Mesendoderm (in vitro differentiated cells): Measurements from ENCODE around the gene RECQL5.
"Not testable (repeated sequence)": the region's sequence is repeated elsewhere in the genome, so short reads cannot be mapped to it uniquely, and the experiment has no call there.

ENCODE experiments used
- DNase-seq: peaks from one replicate; pipeline ENCODE4 v3.0.0; 2013
- H2AK5ac ChIP-seq: 2 replicates; pipeline ENCODE4 v1.6.1; 2013; ENCODE audit warnings: low read length, inconsistent platforms
- H2BK120ac ChIP-seq: 2 replicates; pipeline ENCODE4 v1.6.1; 2013; ENCODE audit warnings: low read depth, mild to moderate bottlenecking, low read length, moderate library complexity, mixed read lengths
- H2BK15ac ChIP-seq: replicated peaks from 2 replicates; pipeline ENCODE4 v1.6.1; 2013; ENCODE audit warnings: low read depth, mild to moderate bottlenecking, moderate library complexity
- H2BK5ac ChIP-seq: 2 replicates; pipeline ENCODE4 v1.6.1; 2013; ENCODE audit warnings: low read length, inconsistent platforms
- H3K18ac ChIP-seq: 2 replicates; pipeline ENCODE4 v1.6.1; 2013; ENCODE audit warnings: mild to moderate bottlenecking, low read length, mixed read lengths
- H3K23ac ChIP-seq: one replicate; pipeline ENCODE4 v1.6.1; 2013; ENCODE audit warnings: low read length
- H3K27ac ChIP-seq: 2 replicates; pipeline ENCODE4 v1.5.1; 2013; ENCODE audit warnings: low read depth, mild to moderate bottlenecking, inconsistent platforms, low read length, moderate library complexity
- H3K27me3 ChIP-seq: 2 replicates; pipeline ENCODE4 v1.6.1; 2013; ENCODE audit warnings: low read length, control low read depth, mild to moderate bottlenecking, inconsistent platforms; ENCODE audit not compliant: insufficient read depth, poor library complexity
- H3K36me3 ChIP-seq: 2 replicates; pipeline ENCODE4 v1.6.1; 2013; ENCODE audit warnings: low read length, inconsistent platforms; ENCODE audit not compliant: control insufficient read depth, insufficient read depth
- H3K4ac ChIP-seq: one replicate; pipeline ENCODE4 v1.6.1; 2013; ENCODE audit warnings: low read depth, mild to moderate bottlenecking, low read length, moderate library complexity
- H3K4me1 ChIP-seq: 2 replicates; pipeline ENCODE4 v1.6.1; 2013; ENCODE audit warnings: low read depth, low read length, inconsistent platforms; ENCODE audit not compliant: control insufficient read depth
- H3K4me2 ChIP-seq: 2 replicates; pipeline ENCODE4 v1.6.1; 2013; ENCODE audit warnings: low read length
- H3K4me3 ChIP-seq: 2 replicates; pipeline ENCODE4 v1.5.1; 2013; ENCODE audit warnings: mild to moderate bottlenecking, low read length
- H3K56ac ChIP-seq: one replicate; pipeline ENCODE4 v1.6.1; 2013; ENCODE audit warnings: low read length
- H3K79me1 ChIP-seq: 2 replicates; pipeline ENCODE4 v1.6.1; 2013; ENCODE audit warnings: low read length, inconsistent platforms
- H3K79me2 ChIP-seq: 2 replicates; pipeline ENCODE4 v1.6.1; 2013; ENCODE audit warnings: mild to moderate bottlenecking, low read length; ENCODE audit not compliant: control insufficient read depth, insufficient read depth
- H3K9ac ChIP-seq: 2 replicates; pipeline ENCODE4 v1.6.1; 2013; ENCODE audit warnings: low read length, inconsistent platforms
- H4K5ac ChIP-seq: one replicate; pipeline ENCODE4 v1.6.1; 2013; ENCODE audit warnings: low read length
- H4K8ac ChIP-seq: one replicate; pipeline ENCODE4 v1.6.1; 2013; ENCODE audit warnings: low read depth, mild to moderate bottlenecking, control low read depth, low read length, moderate library complexity
- WGBS: extraction: QIAGEN DNeasy Blood & Tissue Kit; methylation state at CpG from one replicate; pipeline ENCODE4 v1.1.7; 2013; ENCODE audit warnings: low lambda C conversion rate, missing lambda C conversion rate; ENCODE audit not compliant: insufficient coverage; ENCODE audit errors: extremely low coverage; 5-methylcytosine and 5-hydroxymethylcytosine counted together

RECQL5 gene

GRCh38 chr17:75583197-75583596 lies 83.8 kb downstream of the RECQL5 start:
- H3K9ac ChIP-seq, H3K23ac ChIP-seq, H3K4me1 ChIP-seq, H3K18ac ChIP-seq, H2BK15ac ChIP-seq, H3K79me2 ChIP-seq, H3K36me3 ChIP-seq, H2BK120ac ChIP-seq, DNase-seq, H3K4me2 ChIP-seq, H3K27ac ChIP-seq, H3K79me1 ChIP-seq, H3K27me3 ChIP-seq, H4K5ac ChIP-seq, H4K8ac ChIP-seq, H3K4me3 ChIP-seq, H2AK5ac ChIP-seq, H3K4ac ChIP-seq, H3K56ac ChIP-seq, H2BK5ac ChIP-seq: not testable (repeated sequence)
- no CpG with 5 or more reads among the region's 6 CpGs for WGBS

GRCh38 chr17:75581121-75581725 lies 85.7 kb downstream of the RECQL5 start:
- H3K4me2 ChIP-seq, H3K79me1 ChIP-seq, H3K18ac ChIP-seq, H2BK120ac ChIP-seq, H3K4ac ChIP-seq, H3K4me3 ChIP-seq, H3K79me2 ChIP-seq, H4K8ac ChIP-seq, H4K5ac ChIP-seq, H3K4me1 ChIP-seq, H3K9ac ChIP-seq, H2BK5ac ChIP-seq, DNase-seq, H2AK5ac ChIP-seq, H3K27ac ChIP-seq, H3K27me3 ChIP-seq, H3K56ac ChIP-seq, H3K36me3 ChIP-seq, H2BK15ac ChIP-seq, H3K23ac ChIP-seq: not testable (repeated sequence)
- WGBS = no CpG with 5 or more reads among the region's 23 CpGs
